WTC11 (cell line): ENCODE results near the gene RPS21. TPM values are rescaled to one million over a fixed set of nuclear protein-coding genes. Genes with fewer than 3 reads are reported as not detected.

Experiments
- ATAC-seq: fragments of 200-7000 bp; cut with Tn5 transposase; 2 replicates; pipeline ENCODE4 v1.10.0; 2021; ENCODE audit warnings: mild to moderate bottlenecking, moderate library complexity
- CTCF ChIA-PET: fragments of 300-600 bp; sonication (Branson Sonifier 250); formaldehyde crosslinking; loops from one replicate; lab custom pipeline; 2021; ENCODE audit warnings: antibody characterized with exemption; lab: Charles Lee
- POLR2A ChIA-PET: fragments of 350-600 bp; sonication (Branson Sonifier 250); formaldehyde crosslinking; loops from one replicate; lab custom pipeline; 2021; ENCODE audit warnings: antibody characterized with exemption; lab: Charles Lee
- DNase-seq: peaks from one replicate; pipeline ENCODE4 v3.0.0; 2021; ENCODE audit warnings: low spot score
- H3K27ac Mint-ChIP-seq: 2 replicates; pipeline ENCODE4 v1.8.0; 2021; ENCODE audit warnings: mixed read lengths
- H3K27me3 Mint-ChIP-seq: 2 replicates; pipeline ENCODE4 v1.8.0; 2021; ENCODE audit warnings: low read depth, mild to moderate bottlenecking, moderate library complexity, mixed read lengths
- H3K36me3 Mint-ChIP-seq: 2 replicates; pipeline ENCODE4 v1.8.0; 2021; ENCODE audit warnings: mixed read lengths
- H3K4me1 Mint-ChIP-seq: 2 replicates; pipeline ENCODE4 v1.8.0; 2022; ENCODE audit warnings: mixed read lengths
- H3K4me3 Mint-ChIP-seq: 2 replicates; pipeline ENCODE4 v1.8.0; 2021; ENCODE audit warnings: mild to moderate bottlenecking, moderate library complexity, mixed read lengths
- H3K9me3 Mint-ChIP-seq: 2 replicates; pipeline ENCODE4 v1.8.0; 2021; ENCODE audit warnings: mixed read lengths
- CREB1 ChIP-seq: sonication (generic); formaldehyde crosslinking; IDR thresholded peaks from 2 replicates; pipeline ENCODE4 v1.8.0; 2023; ENCODE audit warnings: mild to moderate bottlenecking, missing genetic modification reagents
- CREM ChIP-seq: sonication (generic); formaldehyde crosslinking; IDR thresholded peaks from 2 replicates; pipeline ENCODE4 v1.8.1; 2022; ENCODE audit warnings: mild to moderate bottlenecking, missing genetic modification reagents, moderate library complexity
- ESRRA ChIP-seq: sonication (generic); formaldehyde crosslinking; IDR thresholded peaks from 2 replicates; pipeline ENCODE4 v1.8.1; 2022; ENCODE audit warnings: mild to moderate bottlenecking, missing genetic modification reagents, borderline replicate concordance
- FOXJ3 ChIP-seq: sonication (generic); formaldehyde crosslinking; IDR thresholded peaks from 2 replicates; pipeline ENCODE4 v1.9.0; 2021; ENCODE audit warnings: missing genetic modification reagents, mild to moderate bottlenecking, borderline replicate concordance
- FOXP1 ChIP-seq: sonication (generic); formaldehyde crosslinking; IDR thresholded peaks from 2 replicates; pipeline ENCODE4 v1.8.0; 2022; ENCODE audit warnings: missing genetic modification reagents, mild to moderate bottlenecking, moderate library complexity, borderline replicate concordance
- IRF2 ChIP-seq: sonication (generic); formaldehyde crosslinking; IDR thresholded peaks from 2 replicates; pipeline ENCODE4 v1.8.0; 2022; ENCODE audit warnings: low read depth, missing genetic modification reagents, borderline replicate concordance
- MYBL2 ChIP-seq: sonication (generic); formaldehyde crosslinking; IDR thresholded peaks from 2 replicates; pipeline ENCODE4 v1.8.1; 2023; ENCODE audit warnings: mild to moderate bottlenecking, moderate library complexity, missing genetic modification reagents
- NFATC4 ChIP-seq: fragments of 250-450 bp; sonication (Bioruptor Pico); IDR thresholded peaks from 2 replicates; pipeline ENCODE4 v1.9.0; 2021; ENCODE audit warnings: mild to moderate bottlenecking
- NFE2L1 ChIP-seq: sonication (generic); formaldehyde crosslinking; IDR thresholded peaks from 2 replicates; pipeline ENCODE4 v1.8.1; 2023; ENCODE audit warnings: missing genetic modification reagents
- OVOL2 ChIP-seq: fragments of 250-450 bp; sonication (Bioruptor Pico); IDR thresholded peaks from 2 replicates; pipeline ENCODE4 v1.9.0; 2021; ENCODE audit warnings: mild to moderate bottlenecking, borderline replicate concordance
- RORB ChIP-seq: fragments of 250-450 bp; sonication (Bioruptor Pico); IDR thresholded peaks from 2 replicates; pipeline ENCODE4 v1.9.0; 2021; ENCODE audit warnings: mild to moderate bottlenecking
- SMAD4 ChIP-seq: sonication (generic); formaldehyde crosslinking; IDR thresholded peaks from 2 replicates; pipeline ENCODE4 v1.8.0; 2022; ENCODE audit warnings: mild to moderate bottlenecking, missing genetic modification reagents
- TEAD1 ChIP-seq: sonication (generic); formaldehyde crosslinking; IDR thresholded peaks from 2 replicates; pipeline ENCODE4 v1.8.0; 2022; ENCODE audit warnings: mild to moderate bottlenecking, missing genetic modification reagents
- ZNF121 ChIP-seq: sonication (generic); formaldehyde crosslinking; IDR thresholded peaks from 2 replicates; pipeline ENCODE4 v1.8.0; 2023; ENCODE audit warnings: missing genetic modification reagents
- ZNF219 ChIP-seq: sonication (generic); formaldehyde crosslinking; IDR thresholded peaks from 2 replicates; pipeline ENCODE4 v1.8.0; 2023; ENCODE audit warnings: missing genetic modification reagents, mild to moderate bottlenecking, borderline replicate concordance
- ZNF263 ChIP-seq: sonication (generic); formaldehyde crosslinking; IDR thresholded peaks from 2 replicates; pipeline ENCODE4 v1.8.1; 2022; ENCODE audit warnings: low read depth, mild to moderate bottlenecking, moderate library complexity, missing genetic modification reagents
- ZNF671 ChIP-seq: fragments of 250-450 bp; sonication (Bioruptor Pico); IDR thresholded peaks from 2 replicates; pipeline ENCODE4 v1.8.0; 2021; ENCODE audit warnings: mild to moderate bottlenecking
- total RNA-seq: library from RNA; stranded (reverse); gene quantifications from 3 replicates; pipeline ENCODE4 v1.2.3, GENCODE V29; 2021
- TF ChIP-seq, protein P1 (sequence below): sonication (generic); formaldehyde crosslinking; IDR thresholded peaks from 2 replicates; pipeline ENCODE4 v1.8.0; 2022; ENCODE audit warnings: missing genetic modification reagents
- TF ChIP-seq, protein P2 (sequence below): sonication (generic); formaldehyde crosslinking; IDR thresholded peaks from 2 replicates; pipeline ENCODE4 v1.8.1; 2023; ENCODE audit warnings: mild to moderate bottlenecking, missing genetic modification reagents, borderline replicate concordance
- TF ChIP-seq, protein P3 (sequence below): fragments of 250-450 bp; sonication (Bioruptor Pico); IDR thresholded peaks from 2 replicates; pipeline ENCODE4 v1.9.0; 2021; ENCODE audit warnings: mild to moderate bottlenecking, borderline replicate concordance

The RPS21 gene
- total RNA-seq, 1 experiment from 2014 or later, result 2,016 TPM

DNA sequence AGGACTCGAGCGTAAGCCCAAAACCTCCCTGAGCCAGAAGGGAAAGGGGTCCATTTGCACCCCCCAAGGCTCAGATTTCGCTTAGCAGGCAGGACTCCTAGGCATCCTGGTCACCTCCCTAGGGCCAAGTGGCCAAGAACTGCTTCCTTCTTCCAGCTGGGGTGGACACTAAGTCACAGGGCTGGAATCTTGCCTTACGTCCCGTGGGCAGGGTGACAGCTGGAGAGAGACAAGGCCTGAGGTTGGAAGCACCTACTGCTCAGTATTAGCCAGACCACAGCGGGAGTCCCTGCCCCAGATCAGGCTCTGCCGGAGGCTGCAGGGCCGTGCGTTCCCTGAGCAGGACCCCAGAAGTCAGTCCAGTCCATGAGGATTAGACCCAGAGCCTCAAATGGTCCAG lies 39.5 kb upstream of the RPS21 start (continued):
- no peak for TF ChIP-seq NFE2L1 (CRISPR knock-in tag)
- TF ChIP-seq OVOL2 (CRISPR knock-in tag), result no peak
- no peak for TF ChIP-seq ZNF121 (CRISPR knock-in tag)
- no peak for TF ChIP-seq NFATC4 (CRISPR knock-in tag)
- no peak for TF ChIP-seq SMAD4 (CRISPR knock-in tag)
- no peak for TF ChIP-seq ESRRA (CRISPR knock-in tag)
- no peak for TF ChIP-seq FOXJ3
- TF ChIP-seq, protein P1, sequence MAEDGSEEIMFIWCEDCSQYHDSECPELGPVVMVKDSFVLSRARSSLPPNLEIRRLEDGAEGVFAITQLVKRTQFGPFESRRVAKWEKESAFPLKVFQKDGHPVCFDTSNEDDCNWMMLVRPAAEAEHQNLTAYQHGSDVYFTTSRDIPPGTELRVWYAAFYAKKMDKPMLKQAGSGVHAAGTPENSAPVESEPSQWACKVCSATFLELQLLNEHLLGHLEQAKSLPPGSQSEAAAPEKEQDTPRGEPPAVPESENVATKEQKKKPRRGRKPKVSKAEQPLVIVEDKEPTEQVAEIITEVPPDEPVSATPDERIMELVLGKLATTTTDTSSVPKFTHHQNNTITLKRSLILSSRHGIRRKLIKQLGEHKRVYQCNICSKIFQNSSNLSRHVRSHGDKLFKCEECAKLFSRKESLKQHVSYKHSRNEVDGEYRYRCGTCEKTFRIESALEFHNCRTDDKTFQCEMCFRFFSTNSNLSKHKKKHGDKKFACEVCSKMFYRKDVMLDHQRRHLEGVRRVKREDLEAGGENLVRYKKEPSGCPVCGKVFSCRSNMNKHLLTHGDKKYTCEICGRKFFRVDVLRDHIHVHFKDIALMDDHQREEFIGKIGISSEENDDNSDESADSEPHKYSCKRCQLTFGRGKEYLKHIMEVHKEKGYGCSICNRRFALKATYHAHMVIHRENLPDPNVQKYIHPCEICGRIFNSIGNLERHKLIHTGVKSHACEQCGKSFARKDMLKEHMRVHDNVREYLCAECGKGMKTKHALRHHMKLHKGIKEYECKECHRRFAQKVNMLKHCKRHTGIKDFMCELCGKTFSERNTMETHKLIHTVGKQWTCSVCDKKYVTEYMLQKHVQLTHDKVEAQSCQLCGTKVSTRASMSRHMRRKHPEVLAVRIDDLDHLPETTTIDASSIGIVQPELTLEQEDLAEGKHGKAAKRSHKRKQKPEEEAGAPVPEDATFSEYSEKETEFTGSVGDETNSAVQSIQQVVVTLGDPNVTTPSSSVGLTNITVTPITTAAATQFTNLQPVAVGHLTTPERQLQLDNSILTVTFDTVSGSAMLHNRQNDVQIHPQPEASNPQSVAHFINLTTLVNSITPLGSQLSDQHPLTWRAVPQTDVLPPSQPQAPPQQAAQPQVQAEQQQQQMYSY, result no peak
- TF ChIP-seq, protein P2, sequence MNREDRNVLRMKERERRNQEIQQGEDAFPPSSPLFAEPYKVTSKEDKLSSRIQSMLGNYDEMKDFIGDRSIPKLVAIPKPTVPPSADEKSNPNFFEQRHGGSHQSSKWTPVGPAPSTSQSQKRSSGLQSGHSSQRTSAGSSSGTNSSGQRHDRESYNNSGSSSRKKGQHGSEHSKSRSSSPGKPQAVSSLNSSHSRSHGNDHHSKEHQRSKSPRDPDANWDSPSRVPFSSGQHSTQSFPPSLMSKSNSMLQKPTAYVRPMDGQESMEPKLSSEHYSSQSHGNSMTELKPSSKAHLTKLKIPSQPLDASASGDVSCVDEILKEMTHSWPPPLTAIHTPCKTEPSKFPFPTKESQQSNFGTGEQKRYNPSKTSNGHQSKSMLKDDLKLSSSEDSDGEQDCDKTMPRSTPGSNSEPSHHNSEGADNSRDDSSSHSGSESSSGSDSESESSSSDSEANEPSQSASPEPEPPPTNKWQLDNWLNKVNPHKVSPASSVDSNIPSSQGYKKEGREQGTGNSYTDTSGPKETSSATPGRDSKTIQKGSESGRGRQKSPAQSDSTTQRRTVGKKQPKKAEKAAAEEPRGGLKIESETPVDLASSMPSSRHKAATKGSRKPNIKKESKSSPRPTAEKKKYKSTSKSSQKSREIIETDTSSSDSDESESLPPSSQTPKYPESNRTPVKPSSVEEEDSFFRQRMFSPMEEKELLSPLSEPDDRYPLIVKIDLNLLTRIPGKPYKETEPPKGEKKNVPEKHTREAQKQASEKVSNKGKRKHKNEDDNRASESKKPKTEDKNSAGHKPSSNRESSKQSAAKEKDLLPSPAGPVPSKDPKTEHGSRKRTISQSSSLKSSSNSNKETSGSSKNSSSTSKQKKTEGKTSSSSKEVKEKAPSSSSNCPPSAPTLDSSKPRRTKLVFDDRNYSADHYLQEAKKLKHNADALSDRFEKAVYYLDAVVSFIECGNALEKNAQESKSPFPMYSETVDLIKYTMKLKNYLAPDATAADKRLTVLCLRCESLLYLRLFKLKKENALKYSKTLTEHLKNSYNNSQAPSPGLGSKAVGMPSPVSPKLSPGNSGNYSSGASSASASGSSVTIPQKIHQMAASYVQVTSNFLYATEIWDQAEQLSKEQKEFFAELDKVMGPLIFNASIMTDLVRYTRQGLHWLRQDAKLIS, result no peak

DNA sequence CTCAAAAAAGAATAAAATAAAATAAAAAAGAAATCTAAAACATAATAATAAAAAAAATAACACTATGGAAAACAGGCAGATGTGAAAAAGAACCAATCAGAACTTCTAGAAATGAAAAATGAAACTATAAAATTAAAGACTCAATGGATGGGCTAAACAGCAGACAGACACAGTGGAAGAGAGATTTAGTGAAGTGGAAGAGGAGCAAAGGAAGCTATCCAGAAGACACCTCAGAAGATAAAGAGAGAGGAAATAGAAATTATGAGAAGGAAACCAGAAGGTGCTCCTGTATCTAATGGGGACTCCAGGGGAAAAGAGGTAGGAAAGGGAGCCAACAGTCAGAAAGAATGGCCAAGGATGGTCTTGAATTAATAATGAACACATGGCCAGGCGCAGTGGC lies 38.3 kb upstream of the RPS21 start:
- no peak overlapping the region for H3K27ac Mint-ChIP-seq
- CTCF ChIA-PET, result interaction anchor here (3.2 kb wide), 1 partner anchor 34 kb away, joined by 14 read pairs; no protein-coding TSS in a partner anchor
- POLR2A ChIA-PET, result interaction anchor here (0.6 kb wide), 1 partner anchor 1425 kb away, joined by 4 read pairs; no protein-coding TSS in a partner anchor
- H3K27me3 Mint-ChIP-seq, result no peaks in the 10 kb centered on the region
- no peak for ATAC-seq
- TF ChIP-seq TEAD1, result no peak
- TF ChIP-seq CREB1 (CRISPR knock-in tag), result no peak
- TF ChIP-seq, all 79 proteins: peak for 0
- no peak for DNase-seq
- Mint-ChIP-seq H3K4me1 (peaks cover 2% of the 10 kb centered on the region; the same call in 1 of the 2 replicates), H3K4me3 (no peak overlapping the region), H3K9me3 (peaks cover 9% of the 10 kb centered on the region), H3K36me3 (peaks cover 59% of the 10 kb centered on the region)

DNA sequence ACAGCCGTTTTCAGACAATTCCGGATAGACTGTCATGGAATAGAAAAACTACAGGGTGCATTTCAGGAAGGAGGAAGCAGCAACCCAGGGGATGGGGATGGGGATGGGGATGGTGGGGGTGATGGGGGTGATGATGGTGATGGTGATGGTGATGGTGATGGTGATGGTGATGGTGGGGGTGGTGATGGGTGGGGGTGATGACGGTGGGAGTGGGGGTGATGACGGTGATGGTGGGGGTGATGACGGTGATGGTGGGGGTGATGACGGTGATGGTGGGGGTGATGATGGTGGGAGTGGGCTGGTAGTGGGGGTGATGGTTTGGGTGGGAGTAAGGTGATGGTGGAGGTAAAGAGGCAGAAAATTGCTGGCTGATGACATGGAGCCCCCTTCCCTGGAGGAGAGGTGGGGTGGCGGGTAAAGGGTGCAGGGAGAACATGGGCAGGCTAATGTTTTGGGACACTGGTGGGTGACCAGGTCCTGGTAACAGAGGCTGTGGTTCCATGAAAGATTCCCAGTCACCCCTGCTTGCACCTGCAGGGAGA lies 37.3 kb upstream of the RPS21 start:
- ATAC-seq (no peak), DNase-seq (no peak)
- H3K4me3 Mint-ChIP-seq, result no peak overlapping the region
- peaks cover 52% of the 10 kb centered on the region for H3K36me3 Mint-ChIP-seq
- ChIA-PET POLR2A (no interaction called here), CTCF (interaction anchor here (1.0 to 3.2 kb wide), 3 partner anchors 16 to 33 kb away, joined by 3 to 14 read pairs (median 7); no protein-coding TSS in a partner anchor)
- peaks cover 9% of the 10 kb centered on the region for H3K9me3 Mint-ChIP-seq
- H3K4me1 Mint-ChIP-seq, result peaks cover 2% of the 10 kb centered on the region; the same call in 1 of the 2 replicates
- H3K27ac Mint-ChIP-seq, result no peak overlapping the region
- H3K27me3 Mint-ChIP-seq, result no peaks in the 10 kb centered on the region
- TF ChIP-seq FOXP1 (CRISPR knock-in tag) (no peak), FOXJ3 (no peak), ZNF219 (no peak), ZNF263 (CRISPR knock-in tag) (no peak), RORB (no peak), MYBL2 (CRISPR knock-in tag) (no peak), ZNF671 (CRISPR knock-in tag) (no peak), CREM (CRISPR knock-in tag) (no peak), IRF2 (CRISPR knock-in tag) (no peak)
- TF ChIP-seq, protein P3, sequence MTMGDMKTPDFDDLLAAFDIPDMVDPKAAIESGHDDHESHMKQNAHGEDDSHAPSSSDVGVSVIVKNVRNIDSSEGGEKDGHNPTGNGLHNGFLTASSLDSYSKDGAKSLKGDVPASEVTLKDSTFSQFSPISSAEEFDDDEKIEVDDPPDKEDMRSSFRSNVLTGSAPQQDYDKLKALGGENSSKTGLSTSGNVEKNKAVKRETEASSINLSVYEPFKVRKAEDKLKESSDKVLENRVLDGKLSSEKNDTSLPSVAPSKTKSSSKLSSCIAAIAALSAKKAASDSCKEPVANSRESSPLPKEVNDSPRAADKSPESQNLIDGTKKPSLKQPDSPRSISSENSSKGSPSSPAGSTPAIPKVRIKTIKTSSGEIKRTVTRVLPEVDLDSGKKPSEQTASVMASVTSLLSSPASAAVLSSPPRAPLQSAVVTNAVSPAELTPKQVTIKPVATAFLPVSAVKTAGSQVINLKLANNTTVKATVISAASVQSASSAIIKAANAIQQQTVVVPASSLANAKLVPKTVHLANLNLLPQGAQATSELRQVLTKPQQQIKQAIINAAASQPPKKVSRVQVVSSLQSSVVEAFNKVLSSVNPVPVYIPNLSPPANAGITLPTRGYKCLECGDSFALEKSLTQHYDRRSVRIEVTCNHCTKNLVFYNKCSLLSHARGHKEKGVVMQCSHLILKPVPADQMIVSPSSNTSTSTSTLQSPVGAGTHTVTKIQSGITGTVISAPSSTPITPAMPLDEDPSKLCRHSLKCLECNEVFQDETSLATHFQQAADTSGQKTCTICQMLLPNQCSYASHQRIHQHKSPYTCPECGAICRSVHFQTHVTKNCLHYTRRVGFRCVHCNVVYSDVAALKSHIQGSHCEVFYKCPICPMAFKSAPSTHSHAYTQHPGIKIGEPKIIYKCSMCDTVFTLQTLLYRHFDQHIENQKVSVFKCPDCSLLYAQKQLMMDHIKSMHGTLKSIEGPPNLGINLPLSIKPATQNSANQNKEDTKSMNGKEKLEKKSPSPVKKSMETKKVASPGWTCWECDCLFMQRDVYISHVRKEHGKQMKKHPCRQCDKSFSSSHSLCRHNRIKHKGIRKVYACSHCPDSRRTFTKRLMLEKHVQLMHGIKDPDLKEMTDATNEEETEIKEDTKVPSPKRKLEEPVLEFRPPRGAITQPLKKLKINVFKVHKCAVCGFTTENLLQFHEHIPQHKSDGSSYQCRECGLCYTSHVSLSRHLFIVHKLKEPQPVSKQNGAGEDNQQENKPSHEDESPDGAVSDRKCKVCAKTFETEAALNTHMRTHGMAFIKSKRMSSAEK (CRISPR knock-in tag), result no peak
